Activated CD8-positive, alpha-beta T cell treated with anti-CD3 and anti-CD28 coated beads, Interleukin-2, amount 10 ng/mL, durations not matched to agents 7 days and 5 days (primary cell): Measurements from ENCODE around the gene SKA1. TPM values are rescaled to one million over a fixed set of nuclear protein-coding genes. Genes with fewer than 3 reads are reported as not detected.
"Not testable (repeated sequence)": the region's sequence is repeated elsewhere in the genome, so short reads cannot be mapped to it uniquely, and the experiment has no call there.

Experiments used
- ATAC-seq: fragments of 150-1000 bp; cut with Tn5 transposase; one replicate; pipeline ENCODE4 v1.10.0; 2021; ENCODE audit warnings: moderate library complexity
- CTCF ChIA-PET: fragments of 350-600 bp; sonication (Branson Sonifier 250); formaldehyde crosslinking; loops from one replicate; lab custom pipeline; 2021; ENCODE audit warnings: antibody characterized with exemption; lab: Charles Lee
- POLR2A ChIA-PET: fragments of 350-600 bp; sonication (Branson Sonifier 250); formaldehyde crosslinking; loops from one replicate; lab custom pipeline; 2021; ENCODE audit warnings: antibody characterized with exemption; lab: Charles Lee
- DNase-seq: peaks from one replicate; pipeline ENCODE4 v3.0.0-alpha.2; 2020
- H3K27ac Mint-ChIP-seq: one replicate; pipeline ENCODE4 v1.8.0; 2021; ENCODE audit warnings: mild to moderate bottlenecking, mixed read lengths
- H3K27me3 Mint-ChIP-seq: one replicate; pipeline ENCODE4 v1.8.0; 2021; ENCODE audit warnings: low read depth, mixed read lengths
- H3K36me3 Mint-ChIP-seq: one replicate; pipeline ENCODE4 v1.8.0; 2021; ENCODE audit warnings: low read depth, mixed read lengths
- H3K4me1 Mint-ChIP-seq: one replicate; pipeline ENCODE4 v1.8.0; 2021; ENCODE audit warnings: low read depth, mixed read lengths
- H3K4me3 Mint-ChIP-seq: one replicate; pipeline ENCODE4 v1.8.0; 2021; ENCODE audit warnings: mild to moderate bottlenecking, mixed read lengths
- H3K9me3 Mint-ChIP-seq: one replicate; pipeline ENCODE4 v1.8.0; 2022; ENCODE audit warnings: mixed read lengths; ENCODE audit not compliant: insufficient read depth
- total RNA-seq, 2 experiments: library from RNA; stranded (reverse); gene quantifications; one replicate each; pipeline ENCODE4 v1.2.3, GENCODE V29; 2021

The SKA1 gene
- total RNA-seq, 2 experiments from 2014 or later, result 46.3 to 48.9 TPM

DNA sequence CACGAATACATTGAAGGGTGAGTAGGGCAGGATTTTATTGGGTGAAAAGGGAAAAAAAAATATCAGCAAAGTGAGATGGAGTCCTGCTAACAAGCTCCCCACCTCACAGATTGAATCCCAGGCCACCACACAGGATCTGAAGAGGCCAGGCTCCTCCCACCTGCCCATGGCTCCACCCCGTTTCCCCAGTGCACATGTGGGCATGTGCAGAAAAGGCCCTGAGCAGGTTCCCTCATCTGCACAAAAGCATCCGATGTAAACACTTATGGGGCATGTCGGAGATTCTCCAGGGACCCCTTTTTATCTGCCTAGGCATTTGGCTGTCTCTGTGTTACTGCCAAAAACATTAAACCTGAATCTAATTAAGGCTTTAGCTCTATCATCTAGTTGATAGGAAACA, 35.2 kb downstream of the SKA1 start:
- ChIA-PET POLR2A (no interaction called here), CTCF (no interaction called here)
- no peaks in the 10 kb centered on the region for H3K9me3 Mint-ChIP-seq
- no peaks in the 10 kb centered on the region for H3K36me3 Mint-ChIP-seq
- DNase-seq (no peak), ATAC-seq (no peak)
- no peak overlapping the region for H3K4me3 Mint-ChIP-seq
- no peaks in the 10 kb centered on the region for H3K4me1 Mint-ChIP-seq
- no peak overlapping the region for H3K27ac Mint-ChIP-seq
- H3K27me3 Mint-ChIP-seq, result peaks cover 38% of the 10 kb centered on the region

DNA sequence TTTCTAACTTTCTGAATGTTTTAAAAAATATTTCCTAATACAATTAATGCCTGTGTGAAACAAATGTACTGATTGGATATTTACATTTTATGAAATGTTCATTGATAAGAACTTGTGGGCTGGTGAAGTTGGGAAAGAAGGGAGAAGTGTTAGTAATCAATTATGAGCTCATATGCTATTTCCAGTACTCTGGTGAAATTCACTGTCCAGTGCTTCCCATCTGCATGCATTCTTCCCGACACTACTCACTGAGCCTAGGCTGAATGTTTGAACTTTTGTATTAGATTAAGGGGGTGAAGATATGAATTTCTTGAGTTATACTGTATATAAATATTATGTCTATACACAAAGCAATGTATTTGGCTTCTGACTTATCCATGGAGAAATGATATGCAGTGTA, 36.0 kb downstream of the SKA1 start:
- H3K4me1 Mint-ChIP-seq, result no peaks in the 10 kb centered on the region
- H3K27ac Mint-ChIP-seq, result no peak overlapping the region
- no peaks in the 10 kb centered on the region for H3K9me3 Mint-ChIP-seq
- ATAC-seq (no peak), DNase-seq (no peak)
- no peak overlapping the region for H3K4me3 Mint-ChIP-seq
- H3K27me3 Mint-ChIP-seq, result peaks cover 34% of the 10 kb centered on the region
- ChIA-PET POLR2A (no interaction called here), CTCF (interaction anchor here (1.1 kb wide), 1 partner anchor 54 kb away, joined by 4 read pairs; no protein-coding TSS in a partner anchor)
- H3K36me3 Mint-ChIP-seq, result no peaks in the 10 kb centered on the region

DNA sequence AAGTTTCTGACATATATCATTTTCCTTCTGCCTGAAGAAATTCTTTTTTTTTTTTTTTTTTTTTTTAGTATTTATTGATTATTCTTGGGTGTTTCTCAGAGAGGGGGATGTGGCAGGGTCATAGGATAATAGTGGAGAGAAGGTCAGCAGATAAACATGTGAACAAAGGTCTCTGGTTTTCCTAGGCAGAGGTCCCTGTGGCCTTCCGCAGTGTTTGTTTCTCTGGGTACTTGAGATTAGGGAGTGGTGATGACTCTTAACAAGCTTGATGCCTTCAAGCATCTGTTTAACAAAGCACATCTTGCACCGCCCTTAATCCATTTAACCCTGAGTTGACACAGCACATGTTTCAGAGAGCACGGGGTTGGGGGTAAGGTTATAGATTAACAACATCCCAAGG, 42.0 kb downstream of the SKA1 start:
- DNase-seq, H3K9me3 Mint-ChIP-seq, POLR2A ChIA-PET, ATAC-seq, H3K4me1 Mint-ChIP-seq, H3K4me3 Mint-ChIP-seq, H3K27ac Mint-ChIP-seq, H3K36me3 Mint-ChIP-seq, CTCF ChIA-PET: not testable (repeated sequence)
- H3K27me3 Mint-ChIP-seq, result peaks cover 15% of the 10 kb centered on the region

DNA sequence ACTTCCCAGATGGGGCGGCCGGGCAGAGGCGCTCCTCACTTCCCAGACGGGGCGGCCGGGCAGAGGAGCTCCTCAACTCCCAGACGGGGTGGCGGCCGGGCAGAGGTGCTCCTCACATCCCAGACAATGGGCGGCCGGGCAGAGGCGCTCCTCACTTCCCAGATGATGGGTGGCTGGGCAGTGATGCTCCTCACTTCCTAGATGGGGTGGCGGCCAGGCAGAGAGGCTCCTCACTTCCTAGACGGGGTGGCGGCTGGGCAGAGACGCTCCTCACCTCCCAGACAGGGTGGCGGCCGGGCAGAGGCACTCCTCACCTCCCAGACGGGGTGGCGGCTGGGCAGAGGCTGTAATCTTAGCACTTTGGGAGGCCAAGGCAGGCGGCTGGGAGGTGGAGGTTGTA, 42.9 kb downstream of the SKA1 start:
- H3K4me1 Mint-ChIP-seq, H3K4me3 Mint-ChIP-seq, H3K9me3 Mint-ChIP-seq, CTCF ChIA-PET, DNase-seq, POLR2A ChIA-PET, H3K36me3 Mint-ChIP-seq, H3K27ac Mint-ChIP-seq, ATAC-seq: not testable (repeated sequence)
- peaks cover 15% of the 10 kb centered on the region for H3K27me3 Mint-ChIP-seq

DNA sequence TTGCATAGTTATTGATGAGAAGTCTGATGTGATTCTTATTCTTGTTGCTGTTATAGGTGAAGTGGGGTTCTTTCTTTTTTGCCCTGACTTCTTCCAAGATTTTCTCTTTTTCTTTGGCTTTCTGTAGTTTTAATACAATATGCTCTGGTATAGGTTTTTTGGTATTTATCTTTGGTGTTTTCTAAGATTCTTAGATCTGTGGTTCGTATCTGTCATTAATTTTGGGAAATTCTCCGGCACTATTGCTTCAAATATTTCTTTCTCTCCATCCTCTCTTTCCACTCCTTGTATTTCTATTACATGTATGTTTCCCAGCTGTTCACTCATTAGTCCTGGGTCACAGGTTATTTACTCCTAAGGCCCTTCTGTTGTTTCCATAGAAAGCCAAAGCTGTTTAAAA, 43.8 kb downstream of the SKA1 start:
- Mint-ChIP-seq H3K27ac (no peak overlapping the region), H3K36me3 (no peaks in the 10 kb centered on the region), H3K9me3 (no peaks in the 10 kb centered on the region), H3K4me1 (no peaks in the 10 kb centered on the region), H3K27me3 (peaks cover 11% of the 10 kb centered on the region), H3K4me3 (no peak overlapping the region)
- ATAC-seq (no peak), DNase-seq (no peak)
- ChIA-PET POLR2A (no interaction called here), CTCF (no interaction called here)

DNA sequence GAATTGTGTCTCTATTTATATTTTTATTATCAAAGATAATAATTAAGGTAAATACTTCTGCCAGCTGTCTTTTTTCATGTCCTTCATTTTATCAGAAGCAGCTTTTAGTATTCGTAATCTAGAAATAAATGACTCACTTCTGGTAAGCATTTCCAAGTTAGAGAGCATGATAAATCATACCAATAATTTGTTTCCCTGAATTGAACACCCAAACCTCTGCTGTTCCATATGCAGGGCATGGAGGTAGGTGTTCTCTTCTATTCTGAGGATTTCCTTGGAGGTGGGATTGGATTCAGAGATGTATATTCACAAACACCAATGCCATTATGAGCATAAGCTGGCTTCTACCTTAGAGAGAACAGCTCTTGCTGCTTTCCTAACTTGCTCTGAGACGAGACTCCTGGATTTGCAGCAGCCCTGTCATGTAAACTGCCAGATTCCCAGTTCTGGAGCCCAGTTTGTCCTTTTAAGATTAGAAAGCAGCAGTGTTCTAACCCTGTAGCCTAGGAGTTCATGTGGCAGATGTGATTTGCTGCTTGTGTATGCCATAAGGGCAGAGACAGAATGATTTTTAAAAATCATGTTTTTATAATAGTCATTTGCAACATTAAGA, 47.5 kb downstream of the SKA1 start:
- H3K4me1 Mint-ChIP-seq, result no peaks in the 10 kb centered on the region
- CTCF ChIA-PET, result no interaction called here
- H3K27ac Mint-ChIP-seq, result no peak overlapping the region
- no peak for ATAC-seq
- no peak overlapping the region for H3K4me3 Mint-ChIP-seq
- POLR2A ChIA-PET, result no interaction called here
- DNase-seq, result no peak
- peaks cover 12% of the 10 kb centered on the region for H3K27me3 Mint-ChIP-seq
- H3K9me3 Mint-ChIP-seq, result no peaks in the 10 kb centered on the region
- no peaks in the 10 kb centered on the region for H3K36me3 Mint-ChIP-seq

DNA sequence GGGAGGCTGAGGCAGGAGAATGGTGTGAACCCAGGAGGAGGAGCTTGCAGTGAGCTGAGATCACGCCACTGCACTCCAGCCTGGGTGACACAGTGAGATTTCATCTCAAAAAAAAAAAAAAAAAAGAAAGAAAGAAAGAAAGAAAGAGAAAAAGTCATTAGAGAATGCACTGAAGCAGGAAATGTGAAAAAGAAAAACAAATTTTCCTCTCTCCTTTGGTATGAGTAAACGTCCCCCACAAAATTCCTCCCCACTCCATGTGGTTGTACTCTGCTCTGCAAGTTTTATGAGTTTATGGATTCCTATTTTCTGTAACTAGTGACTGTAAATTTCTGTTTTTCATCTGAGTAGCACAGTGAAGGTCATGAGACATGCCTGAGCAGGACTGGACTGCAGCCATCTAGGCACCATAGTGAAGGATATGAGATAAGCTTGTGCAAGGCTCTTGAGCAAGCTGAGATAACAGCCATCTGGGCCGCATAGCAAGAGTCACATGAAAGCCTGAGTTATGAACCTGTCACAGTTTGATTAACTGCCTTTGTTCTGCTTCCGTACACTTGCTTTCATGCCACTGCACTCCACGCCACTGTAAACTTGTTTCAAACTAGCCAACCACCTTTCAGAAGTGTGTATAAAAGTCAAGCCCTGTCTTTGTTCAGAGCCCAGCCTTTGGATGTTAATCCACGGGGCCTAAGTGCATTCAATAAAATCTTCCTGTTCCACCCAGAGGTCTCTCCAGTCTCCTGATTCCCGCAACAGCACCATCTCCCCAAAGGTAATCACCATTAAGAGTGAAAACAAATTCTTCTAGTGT, 50.2 kb downstream of the SKA1 start:
- DNase-seq (no peak), ATAC-seq (no peak)
- Mint-ChIP-seq H3K4me1 (no peaks in the 10 kb centered on the region), H3K27ac (no peak overlapping the region), H3K36me3 (no peaks in the 10 kb centered on the region), H3K27me3 (peaks cover 20% of the 10 kb centered on the region), H3K4me3 (no peak overlapping the region), H3K9me3 (no peaks in the 10 kb centered on the region)
- POLR2A ChIA-PET, result no interaction called here
- CTCF ChIA-PET, result no interaction called here

DNA sequence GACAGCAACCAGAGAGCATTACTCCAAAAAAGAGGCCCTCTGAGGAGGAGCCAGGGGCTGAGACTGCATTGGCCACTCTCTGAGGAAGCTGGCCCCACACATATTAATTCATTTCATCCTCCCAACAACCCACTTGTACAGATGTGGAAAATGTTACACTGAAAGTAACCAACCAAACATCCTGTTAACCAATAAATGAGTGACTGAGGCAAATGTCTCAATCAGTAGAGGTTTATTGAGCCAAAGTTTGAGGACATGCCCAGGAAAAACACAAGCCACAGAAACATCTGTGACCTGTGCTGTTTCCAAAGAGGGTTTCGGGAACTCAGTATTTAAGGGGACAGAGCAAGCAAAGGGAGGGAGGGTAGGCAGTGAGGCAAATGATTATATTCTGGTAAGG, 53.0 kb downstream of the SKA1 start:
- Mint-ChIP-seq H3K4me3 (no peak overlapping the region), H3K27me3 (peaks cover 21% of the 10 kb centered on the region), H3K9me3 (no peaks in the 10 kb centered on the region), H3K36me3 (no peaks in the 10 kb centered on the region), H3K4me1 (no peaks in the 10 kb centered on the region), H3K27ac (no peak overlapping the region)
- ChIA-PET POLR2A (no interaction called here), CTCF (interaction anchor here (0.8 to 2.3 kb wide), 6 partner anchors 23 to 479 kb away, joined by 3 to 13 read pairs (median 3); no protein-coding TSS in a partner anchor)
- no peak for ATAC-seq
- DNase-seq, result no peak

DNA sequence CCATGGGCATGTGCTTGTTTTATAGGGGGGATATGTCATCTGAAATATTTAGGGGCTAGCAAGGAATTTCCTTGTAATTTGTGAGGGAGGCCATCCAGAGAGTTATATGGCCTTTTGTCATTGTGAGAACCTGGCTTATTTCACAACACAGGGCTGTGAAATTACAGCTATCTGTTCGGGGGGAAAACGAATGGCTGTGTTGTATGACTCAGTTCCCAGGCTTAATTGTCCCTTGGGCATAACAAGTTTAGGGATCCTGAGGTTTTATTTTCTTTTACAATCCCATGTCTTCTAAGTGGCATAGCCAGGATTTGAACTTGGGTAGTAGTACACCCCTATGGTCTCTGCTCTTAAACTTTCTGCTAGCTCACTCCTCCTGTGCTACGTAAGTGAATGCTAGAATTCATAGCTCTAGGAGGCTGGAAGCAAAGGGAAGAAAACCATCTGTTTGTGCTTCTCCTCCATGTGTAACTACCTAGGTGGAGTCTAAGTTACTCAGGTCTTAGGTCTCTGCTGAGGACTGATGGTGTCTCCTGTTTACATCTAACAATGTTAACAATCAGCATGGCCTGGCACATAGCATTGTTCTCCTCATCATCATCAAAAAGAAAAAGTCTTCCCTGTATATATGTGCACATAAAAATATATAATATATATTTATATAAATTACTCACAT, 53.8 kb downstream of the SKA1 start:
- H3K4me3 Mint-ChIP-seq, result no peak overlapping the region
- H3K36me3 Mint-ChIP-seq, result no peaks in the 10 kb centered on the region
- peaks cover 21% of the 10 kb centered on the region for H3K27me3 Mint-ChIP-seq
- ChIA-PET POLR2A (no interaction called here), CTCF (interaction anchor here (0.8 to 2.3 kb wide), 11 partner anchors 14 to 480 kb away, joined by 3 to 13 read pairs (median 4); partner anchors contain the start of gene CFAP53)
- no peak for DNase-seq
- no peak for ATAC-seq
- H3K4me1 Mint-ChIP-seq, result no peaks in the 10 kb centered on the region
- no peak overlapping the region for H3K27ac Mint-ChIP-seq
- H3K9me3 Mint-ChIP-seq, result no peaks in the 10 kb centered on the region

DNA sequence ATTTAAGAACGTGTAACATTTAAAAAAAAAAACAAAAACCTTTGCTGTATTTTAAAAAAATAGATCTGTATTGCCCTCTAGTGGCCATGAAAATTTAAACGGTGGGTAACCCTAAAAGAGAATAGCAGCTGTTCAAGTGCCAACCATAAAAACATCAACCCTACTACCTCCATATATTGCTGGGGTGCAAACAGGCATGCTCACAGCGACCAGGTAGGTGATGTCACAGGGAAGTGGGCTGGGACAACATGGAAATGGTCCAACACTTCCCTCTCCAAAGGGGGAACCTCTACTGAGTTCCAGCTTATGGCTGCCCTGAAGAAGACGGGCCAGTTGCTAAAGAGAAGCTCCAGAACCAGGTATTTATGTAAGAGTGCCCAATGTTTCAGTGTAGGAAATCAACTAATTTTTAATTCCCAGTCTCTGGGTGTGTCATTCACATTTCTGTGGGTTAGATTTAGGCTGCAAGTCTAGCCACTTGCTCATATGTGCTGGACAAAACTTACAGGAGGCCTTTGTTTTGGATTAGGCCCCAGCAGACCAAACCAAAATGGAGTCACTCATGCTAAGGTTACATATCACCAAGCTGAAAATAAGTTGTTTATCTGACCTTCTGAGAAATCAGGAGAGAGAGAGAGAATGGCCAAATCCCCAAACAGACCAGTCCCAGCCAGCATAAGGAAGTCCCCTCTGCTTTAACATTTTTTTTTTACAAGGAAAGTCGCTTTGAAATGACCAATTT, 54.5 kb downstream of the SKA1 start:
- Mint-ChIP-seq H3K36me3 (no peaks in the 10 kb centered on the region), H3K9me3 (no peaks in the 10 kb centered on the region), H3K4me1 (no peaks in the 10 kb centered on the region), H3K27ac (no peak overlapping the region), H3K4me3 (no peak overlapping the region), H3K27me3 (peaks cover 25% of the 10 kb centered on the region)
- ChIA-PET CTCF (interaction anchor here (0.8 to 2.3 kb wide), 10 partner anchors 9 to 314 kb away, joined by 3 to 13 read pairs (median 4); partner anchors contain the start of gene CFAP53), POLR2A (no interaction called here)
- no peak for ATAC-seq
- DNase-seq, result peak; percentile 29

DNA sequence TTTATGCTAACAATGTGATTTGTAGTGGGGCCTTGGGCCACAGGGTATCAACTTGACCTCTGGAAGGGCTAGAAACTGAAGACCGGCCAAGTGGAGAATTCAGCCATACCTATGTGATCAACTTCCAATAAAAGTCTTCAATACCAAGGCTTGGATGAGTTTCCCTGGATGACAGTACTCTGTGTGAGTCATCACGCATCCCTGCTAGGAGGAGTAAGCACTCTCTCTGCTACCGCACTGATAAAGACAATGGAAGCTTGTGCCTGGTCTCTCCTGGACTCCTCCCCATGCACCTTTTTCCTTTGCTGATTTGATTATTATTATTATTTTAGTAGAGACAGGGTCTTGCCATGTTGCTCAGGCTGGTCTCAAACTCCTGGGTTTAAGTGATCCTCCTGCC, 58.1 kb downstream of the SKA1 start:
- Mint-ChIP-seq H3K27ac (no peak overlapping the region), H3K36me3 (no peaks in the 10 kb centered on the region), H3K4me3 (no peak overlapping the region), H3K27me3 (peaks cover 16% of the 10 kb centered on the region), H3K9me3 (no peaks in the 10 kb centered on the region), H3K4me1 (no peaks in the 10 kb centered on the region)
- POLR2A ChIA-PET, result no interaction called here
- DNase-seq (no peak), ATAC-seq (no peak)
- CTCF ChIA-PET, result no interaction called here
